Measurements from ENCODE around the gene BBS2. TPM values are rescaled to one million over a fixed set of nuclear protein-coding genes. Genes with fewer than 3 reads are reported as not detected.

The BBS2 gene, protein sequence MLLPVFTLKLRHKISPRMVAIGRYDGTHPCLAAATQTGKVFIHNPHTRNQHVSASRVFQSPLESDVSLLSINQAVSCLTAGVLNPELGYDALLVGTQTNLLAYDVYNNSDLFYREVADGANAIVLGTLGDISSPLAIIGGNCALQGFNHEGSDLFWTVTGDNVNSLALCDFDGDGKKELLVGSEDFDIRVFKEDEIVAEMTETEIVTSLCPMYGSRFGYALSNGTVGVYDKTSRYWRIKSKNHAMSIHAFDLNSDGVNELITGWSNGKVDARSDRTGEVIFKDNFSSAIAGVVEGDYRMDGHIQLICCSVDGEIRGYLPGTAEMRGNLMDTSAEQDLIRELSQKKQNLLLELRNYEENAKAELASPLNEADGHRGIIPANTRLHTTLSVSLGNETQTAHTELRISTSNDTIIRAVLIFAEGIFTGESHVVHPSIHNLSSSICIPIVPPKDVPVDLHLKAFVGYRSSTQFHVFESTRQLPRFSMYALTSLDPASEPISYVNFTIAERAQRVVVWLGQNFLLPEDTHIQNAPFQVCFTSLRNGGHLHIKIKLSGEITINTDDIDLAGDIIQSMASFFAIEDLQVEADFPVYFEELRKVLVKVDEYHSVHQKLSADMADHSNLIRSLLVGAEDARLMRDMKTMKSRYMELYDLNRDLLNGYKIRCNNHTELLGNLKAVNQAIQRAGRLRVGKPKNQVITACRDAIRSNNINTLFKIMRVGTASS
- total RNA-seq = 26.3 and 31.0 TPM in 2 replicates

DNA sequence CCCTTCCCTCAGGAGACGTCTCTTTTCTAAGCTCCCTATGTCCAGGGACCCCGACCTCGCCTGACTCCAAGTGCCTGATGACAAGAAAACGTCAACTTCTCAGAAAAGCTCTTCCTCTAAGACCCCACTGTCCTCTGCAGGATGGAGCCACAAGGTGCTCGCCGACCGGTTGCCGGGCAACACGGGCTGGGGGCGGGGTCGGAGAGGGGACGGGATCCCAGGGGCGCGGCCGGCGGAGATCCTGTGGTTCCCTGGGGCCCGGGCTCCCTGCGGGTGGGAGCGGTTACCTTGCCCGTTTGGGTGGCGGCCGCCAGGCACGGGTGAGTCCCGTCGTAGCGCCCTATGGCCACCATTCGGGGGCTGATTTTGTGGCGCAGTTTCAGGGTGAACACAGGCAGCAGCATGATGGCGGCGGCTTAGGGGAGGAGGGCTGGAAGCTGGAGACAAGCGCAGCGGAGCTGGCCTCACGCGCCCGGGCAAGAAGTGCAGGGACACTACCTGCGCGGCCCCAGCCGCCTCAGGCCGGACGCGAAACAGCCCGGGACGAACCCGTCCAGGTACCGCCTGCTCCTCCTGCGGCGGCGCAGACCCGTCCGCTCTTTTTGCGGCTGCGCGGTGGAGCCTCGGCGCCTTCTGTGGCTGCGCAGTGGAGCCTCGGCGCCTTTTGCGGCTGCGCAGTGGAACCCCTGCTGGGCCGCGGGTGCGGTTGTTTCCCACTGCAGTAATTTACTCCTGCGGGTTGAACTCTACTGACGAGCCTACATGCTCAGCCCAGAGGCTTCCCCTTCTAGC is at the start of gene BBS2:
Gene BBS2, minus strand, starts transcription at position 566 of the 792 bp plus-strand sequence. Its CDS starts 162 bp downstream, at position 404.

DNA sequence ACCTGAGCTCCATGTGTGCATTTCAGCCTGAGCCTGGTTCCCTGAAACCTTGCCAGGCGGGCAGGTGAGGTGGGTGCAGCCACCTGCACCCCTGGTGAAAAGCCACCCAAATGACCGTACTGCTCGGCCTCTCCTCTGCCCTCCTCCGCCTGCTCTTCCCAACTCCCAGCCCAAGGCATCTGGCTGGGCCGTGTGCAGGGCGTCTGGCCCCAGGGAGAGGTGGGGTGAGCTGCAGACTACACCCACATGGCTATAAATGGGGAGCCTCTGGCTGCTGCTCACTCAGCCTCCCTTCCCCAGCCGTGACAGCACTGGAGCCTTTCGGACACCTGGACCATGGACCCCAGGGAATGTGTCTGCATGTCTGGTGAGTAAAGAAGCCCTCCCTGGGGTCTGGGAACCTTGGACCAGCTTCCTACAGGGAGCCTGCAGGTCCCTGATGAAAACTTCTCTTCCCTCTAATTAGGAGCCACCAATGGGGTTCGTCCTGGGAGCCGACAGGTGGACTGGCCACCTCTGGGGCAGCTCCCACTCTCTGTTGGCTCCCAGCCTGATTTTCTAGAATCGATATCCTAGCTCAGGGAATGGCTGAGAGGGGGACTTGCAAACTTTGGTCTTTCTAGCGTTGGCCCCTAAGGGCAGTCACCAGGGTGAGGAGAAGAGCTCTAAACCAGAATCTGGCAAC is 45.1 kb upstream of the BBS2 start, which contains the start of gene MT4:
Gene MT4, plus strand, starts transcription at position 281 of the 685 bp plus-strand sequence. Its CDS starts 56 bp downstream, at position 337.

GRCh38 chr16:56450986-56451752 is 68.7 kb downstream of the BBS2 start, which contains the start of the genes NUDT21 and OGFOD1:
NUDT21 (minus strand) TSS chr16:56451332; CDS start chr16:56451202, 130 bp downstream.
OGFOD1 (plus strand) TSS chr16:56451554; CDS start chr16:56451613, 59 bp downstream.

Other genes starting within 250 kb of the BBS2 start
- gene AMFR, start 94.5 kb downstream of the BBS2 start, total RNA-seq = 144 and 199 TPM in 2 replicates
- 55.3 and 57.7 TPM in 2 replicates for gene NUDT21, start 68.7 kb downstream of the BBS2 start, total RNA-seq
- 34.9 and 48.7 TPM in 2 replicates for gene OGFOD1, start 68.5 kb downstream of the BBS2 start, total RNA-seq
- gene MT4, start 45.0 kb upstream of the BBS2 start, total RNA-seq = not detected in 2 replicates
- not detected in 2 replicates for gene MT3, start 69.5 kb upstream of the BBS2 start, total RNA-seq
- gene MT2A, start 88.6 kb upstream of the BBS2 start, total RNA-seq = 53.2 and 74.9 TPM in 2 replicates
- gene MT1E, start 105.8 kb upstream of the BBS2 start, total RNA-seq = 76.8 and 81.5 TPM in 2 replicates
- gene MT1M, start 112.6 kb upstream of the BBS2 start, total RNA-seq = 0.24 TPM in 1 of 2 replicates, not detected in the other
- 0.88 TPM in 1 of 2 replicates, not detected in the other for gene MT1A, start 118.6 kb upstream of the BBS2 start, total RNA-seq
- gene MT1B, start 131.9 kb upstream of the BBS2 start, total RNA-seq = not detected in 2 replicates
- gene MT1F, start 137.9 kb upstream of the BBS2 start, total RNA-seq = 0.29 TPM in 1 of 2 replicates, not detected in the other
- 13.4 TPM in 1 of 2 replicates, not detected in the other for gene MT1G, start 148.0 kb upstream of the BBS2 start, total RNA-seq
- gene MT1H, start 149.8 kb upstream of the BBS2 start, total RNA-seq = not detected in 2 replicates
- gene MT1X, start 162.4 kb upstream of the BBS2 start, total RNA-seq = 32.3 and 66.0 TPM in 2 replicates
- 20.8 and 30.4 TPM in 2 replicates for gene NUP93, start 210.1 kb upstream of the BBS2 start, total RNA-seq

Measured in cardiac ventricle fibroblast (primary cell).